IMR-90 (cell line): ENCODE measurements around the gene RGS16. TPM values are rescaled to one million over a fixed set of nuclear protein-coding genes. Genes with fewer than 3 reads are reported as not detected.

Source experiments
- ATAC-seq: fragments of 200-7000 bp; cut with Tn5 transposase; 2 replicates; pipeline ENCODE4 v1.9.1; 2020; ENCODE audit warnings: low read depth, mild to moderate bottlenecking, moderate library complexity
- BruUV-seq: library from RNA; stranded (reverse); fragments of 400-500 nt; replicated peaks from 2 replicates; lab custom pipeline; 2021; lab: Mats Ljungman, UMichigan
- CTCF ChIA-PET: fragments of 300-600 bp; formaldehyde crosslinking; extraction: SDS; loops from one replicate; lab custom pipeline; 2021; ENCODE audit warnings: antibody characterized with exemption; lab: Yijun Ruan, JAX
- POLR2A ChIA-PET: fragments of 300-600 bp; sonication (Branson Sonifier 250); formaldehyde crosslinking; loops from one replicate; lab custom pipeline; 2022; ENCODE audit warnings: antibody characterized with exemption; ENCODE audit not compliant: unreplicated experiment; lab: Charles Lee
- DNase-seq: peaks from one replicate; pipeline ENCODE4 v3.0.0; 2013
- H2AFZ ChIP-seq: replicated peaks from 2 replicates; pipeline ENCODE3; 2013; ENCODE audit warnings: low read length, mild to moderate bottlenecking; ENCODE audit not compliant: poor library complexity
- H2AK5ac ChIP-seq: 2 replicates; pipeline ENCODE4 v1.6.1; 2013; ENCODE audit warnings: low read depth, low read length, inconsistent platforms
- H2AK9ac ChIP-seq: replicated peaks from 2 replicates; pipeline ENCODE3; 2013; ENCODE audit warnings: mild to moderate bottlenecking, low read depth, low read length, moderate library complexity; ENCODE audit not compliant: poor library complexity
- H2BK120ac ChIP-seq: 2 replicates; pipeline ENCODE4 v1.6.1; 2013; ENCODE audit warnings: low read depth, low read length, inconsistent platforms
- H2BK15ac ChIP-seq: 3 replicates; pipeline ENCODE4 v1.6.1; 2013; ENCODE audit warnings: low read depth, low read length, inconsistent platforms
- H2BK20ac ChIP-seq: 2 replicates; pipeline ENCODE4 v1.6.1; 2013; ENCODE audit warnings: low read depth, mild to moderate bottlenecking, inconsistent platforms, low read length, moderate library complexity
- H2BK5ac ChIP-seq: 2 replicates; pipeline ENCODE4 v1.6.1; 2013; ENCODE audit warnings: mild to moderate bottlenecking, low read depth, low read length, inconsistent platforms; ENCODE audit not compliant: poor library complexity, severe bottlenecking
- H3K14ac ChIP-seq: replicated peaks from 2 replicates; pipeline ENCODE4 v1.6.1; 2013; ENCODE audit warnings: low read depth, low read length, inconsistent platforms
- H3K18ac ChIP-seq: 2 replicates; pipeline ENCODE4 v1.6.1; 2013; ENCODE audit warnings: low read depth, low read length, control low read depth
- H3K23ac ChIP-seq: 2 replicates; pipeline ENCODE4 v1.6.1; 2013; ENCODE audit warnings: low read depth, low read length, inconsistent platforms
- H3K27ac ChIP-seq: 2 replicates; pipeline ENCODE4 v1.5.1; 2013; ENCODE audit warnings: mild to moderate bottlenecking, control low read depth, low read length; ENCODE audit not compliant: insufficient read depth
- H3K27me3 ChIP-seq: 2 replicates; pipeline ENCODE4 v1.6.1; 2013; ENCODE audit warnings: low read length; ENCODE audit not compliant: control insufficient read depth, insufficient read depth
- H3K36me3 ChIP-seq: 2 replicates; pipeline ENCODE4 v1.6.1; 2013; ENCODE audit warnings: low read length, mixed read lengths; ENCODE audit not compliant: control insufficient read depth, insufficient read depth
- H3K4ac ChIP-seq: 2 replicates; pipeline ENCODE4 v1.6.1; 2013; ENCODE audit warnings: low read depth, low read length, inconsistent platforms
- H3K4me1 ChIP-seq: 2 replicates; pipeline ENCODE4 v1.6.1; 2013; ENCODE audit warnings: low read length, mixed read lengths; ENCODE audit not compliant: control insufficient read depth, insufficient read depth
- H3K4me2 ChIP-seq: 2 replicates; pipeline ENCODE4 v1.6.1; 2013; ENCODE audit warnings: low read depth, mild to moderate bottlenecking, control low read depth, low read length, moderate library complexity
- H3K4me3 ChIP-seq: 2 replicates; pipeline ENCODE4 v1.5.1; 2013; ENCODE audit warnings: low read depth, mild to moderate bottlenecking, control low read depth, low read length, moderate library complexity; ENCODE audit not compliant: insufficient read depth
- H3K56ac ChIP-seq: 2 replicates; pipeline ENCODE4 v1.6.1; 2013; ENCODE audit warnings: low read length, inconsistent platforms; ENCODE audit not compliant: insufficient read depth; ENCODE audit errors: extremely low read depth
- H3K79me1 ChIP-seq, 2 experiments: 2 replicates each; pipeline ENCODE4 v1.6.1; 2013; ENCODE audit warnings: low read length in 2 of 2, inconsistent platforms in 1 of 2, low read depth in 1 of 2
- H3K9ac ChIP-seq: 2 replicates; pipeline ENCODE4 v1.6.1; 2013; ENCODE audit warnings: low read depth, low read length, control low read depth
- H3K9me1 ChIP-seq: 2 replicates; pipeline ENCODE4 v1.6.1; 2013; ENCODE audit warnings: low read length, inconsistent platforms; ENCODE audit not compliant: insufficient read depth
- H3K9me3 ChIP-seq: 2 replicates; pipeline ENCODE4 v1.6.1; 2013; ENCODE audit warnings: low read length; ENCODE audit not compliant: control insufficient read depth, insufficient read depth
- H4K20me1 ChIP-seq: 2 replicates; pipeline ENCODE4 v1.6.1; 2013; ENCODE audit warnings: low read length, inconsistent platforms; ENCODE audit not compliant: insufficient read depth
- H4K5ac ChIP-seq: 2 replicates; pipeline ENCODE4 v1.6.1; 2013; ENCODE audit warnings: mild to moderate bottlenecking, low read depth, low read length, control low read depth
- H4K8ac ChIP-seq, 2 experiments: 2 replicates each; pipeline ENCODE4 v1.6.1; 2013; ENCODE audit warnings: low read depth in 2 of 2, low read length in 2 of 2, control low read depth in 1 of 2, inconsistent platforms in 1 of 2
- H4K91ac ChIP-seq: 2 replicates; pipeline ENCODE4 v1.6.1; 2013; ENCODE audit warnings: low read depth, low read length, inconsistent platforms; ENCODE audit not compliant: insufficient read depth
- FOS ChIP-seq: fragments of 150-350 bp; IDR thresholded peaks from 2 replicates; pipeline ENCODE4 v1.6.1; 2016; ENCODE audit warnings: low read depth, low read length
- POLR2A ChIP-seq: IDR thresholded peaks from 2 replicates; pipeline ENCODE4 v1.6.1; 2012; ENCODE audit warnings: mild to moderate bottlenecking, low read depth, low read length
- WGBS, 2 experiments: methylation state at CpG; one replicate each; pipeline versions ENCODE4 v1.1.5 to v1.1.7; 2013; ENCODE audit warnings: missing lambda C conversion rate in 2 of 2; ENCODE audit not compliant: insufficient read length in 1 of 2; ENCODE audit errors: extremely low coverage in 2 of 2; 5-methylcytosine and 5-hydroxymethylcytosine counted together
- dilution Hi-C: fragments of 300-500 bp; cut with HindIII; formaldehyde crosslinking; loops from one replicate; pipeline ENCODE4 v1.14.3; 2018; ENCODE audit warnings: low sequenced_read_pairs; ENCODE audit not compliant: unreplicated experiment
- in situ Hi-C: fragments of 300-500 bp; cut with MboI; formaldehyde crosslinking; loops from 3 replicates; pipeline ENCODE4 v1.14.3; 2019; ENCODE audit warnings: low sequenced_read_pairs, inconsistent platforms, mixed read lengths
- intact Hi-C: fragments of 100-400 bp; cut with micrococcal nuclease; formaldehyde crosslinking; loops from 2 replicates; pipeline ENCODE4 v1.10.0; 2022
- polyA plus RNA-seq, 3 experiments: library from polyadenylated mRNA; depleted of rRNA; stranded (reverse); fragments of >200 nt; gene quantifications; 2 replicates each; pipeline ENCODE4 v1.2.3, GENCODE V29; 2012; ENCODE audit warnings: low replicate concordance in 1 of 3
- total RNA-seq: library from RNA; depleted of rRNA; stranded (reverse); fragments of >200 nt; gene quantifications from 2 replicates; pipeline ENCODE4 v1.2.3, GENCODE V29; 2012

Gene RGS16
- total and polyA plus RNA-seq, 2 of the 4 experiments (the other 2 are of a cell fraction) = 0.15 to 0.18 TPM

- H3K27ac ChIP-seq = no peak overlapping the region
- H3K79me1 ChIP-seq = no peaks in the 10 kb centered on the region
- no peak overlapping the region for H3K4me2 ChIP-seq
- peaks cover 11% of the 10 kb centered on the region for H3K27me3 ChIP-seq
- H3K4me1 ChIP-seq = no peaks in the 10 kb centered on the region
- intact Hi-C loops = no loop called here
- no peak overlapping the region for H2BK5ac ChIP-seq
- no peak overlapping the region for H2BK20ac ChIP-seq
- H4K20me1 ChIP-seq = no peaks in the 10 kb centered on the region
- H3K23ac ChIP-seq = no peak overlapping the region
- H3K18ac ChIP-seq = no peak overlapping the region
- H3K36me3 ChIP-seq = no peaks in the 10 kb centered on the region
- no peak overlapping the region for H2AK5ac ChIP-seq
- H3K14ac ChIP-seq = no peak overlapping the region
- no peak overlapping the region for H2BK120ac ChIP-seq
- ATAC-seq (no peak), DNase-seq (no peak)
- CTCF ChIA-PET = no interaction called here
- H4K5ac ChIP-seq = no peak overlapping the region
- H3K4ac ChIP-seq = no peak overlapping the region
- in situ Hi-C loops = no loop called here
- POLR2A ChIA-PET = no interaction called here
- no peak overlapping the region for H3K4me3 ChIP-seq
- no peak overlapping the region for H4K8ac ChIP-seq
- BruUV-seq = no TSS peak
- no peak for TF ChIP-seq POLR2A
- TF ChIP-seq FOS = no peak
- H3K9me1 ChIP-seq = no peaks in the 10 kb centered on the region
- H2AK9ac ChIP-seq = no peak overlapping the region
- dilution Hi-C loops = no loop called here
- no peak overlapping the region for H3K56ac ChIP-seq
- no peak overlapping the region for H2AFZ ChIP-seq
- no CpG with 5 or more reads among the region's 1 CpG for WGBS, 2 experiments
- H3K9me3 ChIP-seq = no peaks in the 10 kb centered on the region
- no peak overlapping the region for H3K9ac ChIP-seq
- H2BK15ac ChIP-seq = no peak overlapping the region
- no peak overlapping the region for H4K91ac ChIP-seq
Measured at GRCh38 chr1:182624577-182624976, 20.4 kb upstream of the RGS16 start.
